OCI-LY7 (cell line): Measurements from ENCODE around the gene GALNT10. TPM values are rescaled to one million over a fixed set of nuclear protein-coding genes. Genes with fewer than 3 reads are reported as not detected.

Experiments
- BruUV-seq: library from RNA; stranded (reverse); fragments of 400-500 nt; replicated peaks from 2 replicates; lab custom pipeline; 2021; lab: Mats Ljungman, UMichigan
- CTCF ChIA-PET: fragments of 300-600 bp; sonication (Branson Sonifier 250); formaldehyde crosslinking; loops from one replicate; lab custom pipeline; 2022; ENCODE audit warnings: antibody characterized with exemption; ENCODE audit not compliant: unreplicated experiment; lab: Charles Lee
- POLR2A ChIA-PET: fragments of 300-600 bp; sonication (Branson Sonifier 250); formaldehyde crosslinking; loops from one replicate; lab custom pipeline; 2022; ENCODE audit warnings: antibody characterized with exemption; lab: Charles Lee
- DNase-seq: peaks from one replicate; pipeline ENCODE4 v3.0.0-alpha.2; 2015; ENCODE audit warnings: low spot score
- H2AFZ ChIP-seq: fragments of 200-600 bp; sonication (generic), shearing (Covaris generic); 2 replicates; pipeline ENCODE4 v1.6.1; 2014; ENCODE audit warnings: mild to moderate bottlenecking, antibody characterized with exemption, low read length, moderate library complexity
- H3K27ac ChIP-seq: fragments of 200-600 bp; sonication (generic); 2 replicates; pipeline ENCODE4 v1.5.1; 2014; ENCODE audit warnings: mixed run types, low read depth, mild to moderate bottlenecking, moderate library complexity, low read length, inconsistent platforms; ENCODE audit not compliant: poor library complexity, severe bottlenecking
- H3K36me3 ChIP-seq: fragments of 200-600 bp; sonication (generic); 2 replicates; pipeline ENCODE4 v1.6.1; 2014; ENCODE audit warnings: mild to moderate bottlenecking, antibody characterized with exemption, low read length, moderate library complexity, mixed read lengths; ENCODE audit not compliant: insufficient read depth
- H3K4me1 ChIP-seq: fragments of 200-600 bp; sonication (generic); 2 replicates; pipeline ENCODE4 v1.5.1; 2014; ENCODE audit warnings: mild to moderate bottlenecking, low read length; ENCODE audit not compliant: insufficient read depth, poor library complexity, severe bottlenecking
- H3K4me2 ChIP-seq: fragments of 200-600 bp; sonication (generic); 2 replicates; pipeline ENCODE4 v1.6.1; 2014; ENCODE audit warnings: mild to moderate bottlenecking, low read length
- H3K4me3 ChIP-seq: fragments of 200-600 bp; sonication (generic); 2 replicates; pipeline ENCODE4 v1.5.1; 2014; ENCODE audit warnings: mild to moderate bottlenecking, low read depth, low read length; ENCODE audit not compliant: poor library complexity, severe bottlenecking
- H3K79me2 ChIP-seq: fragments of 200-600 bp; sonication (generic); 2 replicates; pipeline ENCODE4 v1.6.1; 2016; ENCODE audit warnings: low read depth, mild to moderate bottlenecking, low read length, moderate library complexity, mixed read lengths; ENCODE audit not compliant: insufficient read depth
- H3K9me2 ChIP-seq: fragments of 200-600 bp; sonication (generic); 2 replicates; pipeline ENCODE4 v1.6.1; 2016; ENCODE audit warnings: mild to moderate bottlenecking, low read length, mixed read lengths; ENCODE audit not compliant: insufficient read depth
- H3K9me3 ChIP-seq: fragments of 200-600 bp; sonication (generic); 2 replicates; pipeline ENCODE4 v1.6.1; 2014; ENCODE audit warnings: mild to moderate bottlenecking, mixed run types, low read length, mixed read lengths
- H4K20me1 ChIP-seq: fragments of 200-600 bp; sonication (generic); 2 replicates; pipeline ENCODE4 v1.6.1; 2014; ENCODE audit warnings: mild to moderate bottlenecking, antibody characterized with exemption, low read length, moderate library complexity, mixed read lengths; ENCODE audit not compliant: insufficient read depth
- CTCF ChIP-seq: fragments of 200-600 bp; sonication (generic); conservative IDR thresholded peaks from 2 replicates; pipeline ENCODE4 v1.5.1; 2014; ENCODE audit warnings: mild to moderate bottlenecking, antibody characterized with exemption, low read length, moderate library complexity, mixed read lengths
- EZH2phosphoT487 ChIP-seq: fragments of 200-600 bp; sonication (generic); IDR thresholded peaks from 2 replicates; pipeline ENCODE4 v1.6.1; 2018; ENCODE audit warnings: low read depth, borderline replicate concordance, mild to moderate bottlenecking, mixed run types, antibody characterized with exemption, low read length, moderate library complexity, mixed read lengths
- intact Hi-C: fragments of 100-400 bp; cut with micrococcal nuclease; formaldehyde crosslinking; loops from one replicate; pipeline ENCODE4 v1.10.0; 2022; ENCODE audit not compliant: unreplicated experiment
- total RNA-seq, 2 experiments: library from RNA; depleted of rRNA in 1 of 2; stranded (reverse); fragments of >200 nt in 1 of 2; shearing (Covaris generic) in 1 of 2; gene quantifications; 2 replicates each; pipeline ENCODE4 v1.2.3, GENCODE V29; 2014 to 2022

Gene GALNT10
- total RNA-seq, 2 experiments from 2014 or later, result 7.3 to 20.6 TPM

- no peaks in the 10 kb centered on the region for H3K9me3 ChIP-seq
- TF ChIP-seq EZH2phosphoT487 (no peak), CTCF (peak; percentile 45; the same call in 1 of the 2 replicates)
- H4K20me1 ChIP-seq, result no peaks in the 10 kb centered on the region; the same call in 1 of the 2 replicates
- H3K4me2 ChIP-seq, result no peak overlapping the region
- DNase-seq, result no peak
- intact Hi-C loops, result no loop called here
- H3K4me1 ChIP-seq, result peaks cover 16% of the 10 kb centered on the region
- H3K36me3 ChIP-seq, result no peaks in the 10 kb centered on the region
- ChIA-PET POLR2A (no interaction called here), CTCF (no interaction called here)
- H3K27ac ChIP-seq, result no peak overlapping the region
- H2AFZ ChIP-seq, result no peak overlapping the region
- no TSS peak for BruUV-seq
- no peaks in the 10 kb centered on the region for H3K9me2 ChIP-seq
- no peaks in the 10 kb centered on the region for H3K79me2 ChIP-seq
- no peak overlapping the region for H3K4me3 ChIP-seq
Measured at GRCh38 chr5:154236536-154237375, 46.2 kb downstream of the GALNT10 start.

DNA sequence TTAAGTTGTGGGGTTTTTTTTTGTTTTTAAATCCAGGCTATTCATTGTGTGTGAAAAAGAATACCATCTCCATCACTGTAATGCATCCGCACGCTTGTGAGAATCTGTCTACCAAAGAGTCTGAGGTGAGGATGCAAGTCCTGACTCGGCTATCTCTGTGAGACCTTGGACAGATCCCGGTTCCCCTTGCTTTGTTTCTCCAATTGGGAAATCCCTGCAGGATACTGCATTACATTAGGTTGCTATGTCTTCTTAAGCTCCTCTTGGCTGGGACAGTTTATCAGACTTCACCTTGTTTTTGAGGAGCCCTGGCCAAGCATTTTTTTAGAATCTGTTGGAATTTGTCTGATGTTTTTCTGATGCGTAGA, 46.8 kb downstream of the GALNT10 start:
- intact Hi-C loops, result no loop called here
- Histone ChIP-seq H4K20me1 (no peaks in the 10 kb centered on the region; the same call in 1 of the 2 replicates), H2AFZ (no peak overlapping the region), H3K9me3 (no peaks in the 10 kb centered on the region), H3K27ac (no peak overlapping the region), H3K9me2 (no peaks in the 10 kb centered on the region), H3K36me3 (no peaks in the 10 kb centered on the region), H3K4me3 (no peak overlapping the region), H3K4me2 (no peak overlapping the region), H3K79me2 (no peaks in the 10 kb centered on the region), H3K4me1 (peaks cover 16% of the 10 kb centered on the region)
- ChIA-PET POLR2A (no interaction called here), CTCF (no interaction called here)
- no peak for DNase-seq
- TF ChIP-seq CTCF, result no peak
- no peak for TF ChIP-seq EZH2phosphoT487
- no TSS peak for BruUV-seq

GRCh38 chr5:154237946-154238345, 47.4 kb downstream of the GALNT10 start:
- no peak for DNase-seq
- Histone ChIP-seq H3K36me3 (no peaks in the 10 kb centered on the region), H4K20me1 (no peaks in the 10 kb centered on the region; the same call in 1 of the 2 replicates), H3K79me2 (no peaks in the 10 kb centered on the region), H2AFZ (no peak overlapping the region), H3K9me3 (no peaks in the 10 kb centered on the region), H3K4me1 (peaks cover 16% of the 10 kb centered on the region), H3K4me3 (no peak overlapping the region), H3K9me2 (no peaks in the 10 kb centered on the region), H3K27ac (no peak overlapping the region), H3K4me2 (no peak overlapping the region)
- no peak for TF ChIP-seq CTCF
- TF ChIP-seq EZH2phosphoT487, result no peak
- BruUV-seq, result no TSS peak
- POLR2A ChIA-PET, result no interaction called here
- intact Hi-C loops, result no loop called here
- CTCF ChIA-PET, result no interaction called here
